A549 treated with AZD2906 at 1 μM for 4 hours (cell line): Measurements from ENCODE around the gene CCDC50. TPM values are rescaled to one million over a fixed set of nuclear protein-coding genes. Genes with fewer than 3 reads are reported as not detected.

Source experiments
- total RNA-seq: library from RNA; stranded (reverse); fragments of 200-300 nt; extraction: Qiagen RNA extraction; gene quantifications from 5 replicates; pipeline ENCODE4 v1.2.3, GENCODE V29; 2022

The CCDC50 gene
- 22.7 to 26.2 TPM (median 26.2 TPM) in 5 replicates for total RNA-seq

GRCh38 chr3:191328962-191329653 lies at the start of gene CCDC50:
TSS of gene CCDC50 (plus strand) at chr3:191329394. CDS start at chr3:191329675, 281 bp downstream.

GRCh38 chr3:191329654-191330529 lies 698 bp downstream of the CCDC50 start, which contains the start of gene UTS2B:
TSS of gene UTS2B (minus strand) at chr3:191330526. CDS start at chr3:191282189, 48,337 bp downstream.

Other genes starting within 250 kb of the CCDC50 start
- not detected in 5 replicates for gene OSTN, start 130.2 kb upstream of the CCDC50 start, total RNA-seq
- gene UTS2B, start 1.1 kb downstream of the CCDC50 start, total RNA-seq, result 0.14 to 0.16 TPM in 2 of 5 replicates, not detected in the others
- gene PYDC2, start 131.8 kb downstream of the CCDC50 start, total RNA-seq, result not detected in 5 replicates